HG02943 (cell line): Measurements from ENCODE around the gene CRYBA4.

Experiments used
- ATAC-seq: cut with Tn5 transposase; IDR thresholded peaks from one replicate; pipeline ENCODE4 v1.9.1; 2021; ENCODE audit warnings: mild to moderate bottlenecking, low read depth, moderate library complexity; ENCODE audit not compliant: unreplicated experiment

The CRYBA4 gene

DNA sequence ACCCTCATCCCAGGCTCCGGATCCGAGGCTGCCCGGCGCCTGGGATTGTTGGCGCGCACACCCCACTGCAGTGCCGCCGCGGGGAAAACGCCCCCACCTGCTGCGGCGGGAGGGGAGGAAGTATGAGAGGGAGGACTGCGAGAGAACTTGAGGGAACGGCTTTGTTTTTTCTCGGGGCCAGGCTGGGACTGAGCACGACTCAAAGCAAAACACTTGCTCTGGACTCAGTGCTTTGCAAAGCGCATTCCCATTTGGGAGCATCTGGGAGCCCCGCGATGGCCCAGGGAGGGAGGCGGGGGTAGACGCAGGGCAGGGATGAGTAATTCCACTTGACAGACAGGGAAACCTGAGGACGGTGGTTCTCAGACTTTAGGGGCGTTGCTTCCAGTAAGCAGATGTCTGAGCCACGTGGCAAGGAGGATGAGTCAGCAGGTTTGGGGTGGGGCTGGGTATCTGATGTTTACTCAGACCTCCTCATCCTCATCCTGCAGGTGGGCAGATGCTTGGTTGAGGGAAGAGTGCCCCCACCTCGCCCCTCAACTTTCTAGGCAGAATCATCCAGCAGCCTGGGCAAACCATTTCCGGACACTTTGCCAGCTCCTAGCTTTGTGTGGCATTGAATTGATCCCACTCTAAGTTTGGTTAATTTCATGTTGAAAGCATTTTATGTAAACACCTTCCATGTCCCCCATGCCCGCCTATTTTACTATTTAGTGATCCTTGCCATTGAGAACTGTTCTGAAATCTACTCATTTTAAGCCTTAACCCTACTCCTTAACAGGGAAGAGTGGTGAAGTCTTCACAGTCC lies 37.1 kb downstream of the CRYBA4 start:
- ATAC-seq: no peak

- ATAC-seq: no peak
Observed at GRCh38 chr22:26660356-26660755, 38.6 kb downstream of the CRYBA4 start.

DNA sequence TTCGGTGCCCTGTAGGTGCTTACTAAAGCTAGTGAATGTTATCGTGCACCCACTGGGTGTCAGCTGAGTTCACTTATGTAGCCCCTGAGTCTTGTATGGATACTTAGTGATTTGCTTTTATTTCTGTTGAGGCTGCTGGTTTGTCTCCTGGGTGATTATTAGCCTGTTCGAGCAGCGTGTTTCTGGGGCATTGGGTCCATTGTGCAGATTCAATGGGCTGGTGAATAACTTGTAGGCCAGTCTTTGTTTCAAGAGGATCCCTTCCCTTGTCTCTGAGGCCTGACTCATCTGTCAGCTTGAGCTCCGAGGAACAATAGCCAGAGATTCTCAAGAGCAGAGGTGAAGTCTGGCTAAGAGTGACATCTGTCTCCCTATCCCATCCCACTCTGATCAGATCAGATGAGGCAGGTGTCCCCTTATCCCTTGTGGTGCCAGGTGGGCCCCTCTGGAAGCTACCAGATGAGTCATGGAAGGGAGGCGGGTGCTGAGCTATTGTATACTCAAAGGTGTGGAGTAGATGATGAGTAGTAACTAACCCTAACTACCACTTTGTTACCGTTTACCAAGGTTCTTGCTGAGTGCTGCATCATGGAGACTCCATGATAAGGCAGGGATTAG lies 39.3 kb downstream of the CRYBA4 start:
- no peak for ATAC-seq

DNA sequence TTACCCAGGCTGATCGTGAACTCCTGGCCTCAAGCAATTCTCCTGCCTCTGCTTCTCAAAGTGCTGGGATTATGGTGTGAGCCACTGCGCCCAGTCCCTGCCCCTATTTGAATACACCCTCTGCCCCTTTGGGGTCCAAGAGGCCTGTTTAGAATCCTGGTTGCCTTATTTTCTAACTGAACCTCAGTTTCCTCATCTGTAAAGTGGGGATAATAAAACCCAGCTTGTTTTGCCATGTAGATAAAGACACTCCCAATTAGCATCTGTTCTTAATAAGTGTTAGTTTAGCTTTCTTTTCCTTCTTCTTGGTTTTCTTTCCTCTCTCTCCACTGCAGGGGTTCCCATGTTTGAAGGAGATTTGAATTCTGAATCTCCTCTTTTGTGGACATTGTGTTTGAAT lies 40.4 kb downstream of the CRYBA4 start:
- no peak for ATAC-seq

DNA sequence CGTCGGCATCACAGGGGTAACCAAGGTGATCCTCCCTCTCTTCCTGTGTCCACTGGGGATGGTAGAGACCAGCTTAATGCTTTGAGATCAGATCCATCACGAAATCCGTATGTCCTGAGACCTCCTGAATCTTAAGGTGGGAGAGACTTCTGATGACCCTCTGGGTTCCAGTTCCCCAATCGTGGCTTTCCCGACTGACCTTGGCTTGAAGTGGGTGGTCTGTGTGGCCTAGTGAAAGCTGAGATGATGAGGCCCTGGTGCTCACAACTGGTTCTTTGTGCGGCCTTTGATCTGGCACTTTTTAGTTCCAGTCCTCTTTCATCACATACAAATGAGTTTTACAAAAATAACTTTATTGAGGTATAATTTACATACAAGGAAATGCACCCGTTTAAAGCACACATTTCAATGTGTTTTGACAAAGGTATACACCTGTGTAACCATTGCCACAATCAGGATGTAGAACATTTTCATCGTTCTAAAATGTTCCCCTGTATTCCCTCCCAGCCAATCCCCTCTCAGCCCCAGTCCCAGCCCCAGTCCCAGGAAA lies 41.7 kb downstream of the CRYBA4 start:
- ATAC-seq: no peak

DNA sequence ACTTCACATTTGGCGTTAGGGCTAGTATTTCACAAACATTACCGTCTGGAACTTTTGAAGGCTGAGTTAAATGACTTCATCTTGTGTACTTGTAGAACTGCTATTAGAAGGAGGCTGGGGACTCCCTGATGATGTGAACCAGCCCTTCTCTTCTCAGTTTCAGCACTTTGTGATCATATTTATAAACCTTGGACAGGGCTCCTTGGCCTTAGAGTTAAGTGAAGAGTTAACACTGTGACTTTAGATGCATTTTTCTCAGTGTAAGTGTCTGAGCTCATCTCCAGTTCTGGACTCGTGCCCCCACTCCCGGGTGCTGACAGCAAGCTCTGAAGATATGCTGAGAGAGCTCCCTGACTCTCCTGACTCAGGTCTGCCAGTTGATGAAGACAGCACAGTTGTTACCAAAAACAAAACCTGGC lies 44.1 kb downstream of the CRYBA4 start:
- ATAC-seq: no peak

- no peak for ATAC-seq
Observed at GRCh38 chr22:26667140-26667539, 45.4 kb downstream of the CRYBA4 start.

DNA sequence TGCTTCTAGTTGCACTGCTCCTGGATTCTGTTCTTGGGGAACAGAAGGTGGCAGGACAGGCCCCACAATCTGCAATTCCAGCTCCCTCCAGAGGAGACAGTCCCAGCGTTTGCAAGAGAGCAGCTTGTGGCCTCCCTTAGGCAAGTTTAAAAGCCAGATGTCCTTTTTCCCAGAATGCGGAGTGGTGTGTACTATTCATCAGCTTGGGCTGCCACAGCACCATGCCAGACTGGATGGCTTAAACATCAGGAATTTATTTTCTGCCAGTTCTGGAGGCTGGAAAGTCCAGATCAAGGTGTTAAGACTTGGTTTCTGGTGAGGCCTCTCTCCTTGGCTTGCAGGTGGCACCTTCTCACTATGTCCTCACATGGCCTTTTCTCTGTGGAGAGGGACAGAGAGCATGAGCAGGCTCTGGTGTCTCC lies 47.3 kb downstream of the CRYBA4 start:
- ATAC-seq: no peak

- ATAC-seq: no peak
Observed at GRCh38 chr22:26670459-26670858, 48.7 kb downstream of the CRYBA4 start.

- ATAC-seq: no peak
Observed at GRCh38 chr22:26671317-26672059, 49.7 kb downstream of the CRYBA4 start.

DNA sequence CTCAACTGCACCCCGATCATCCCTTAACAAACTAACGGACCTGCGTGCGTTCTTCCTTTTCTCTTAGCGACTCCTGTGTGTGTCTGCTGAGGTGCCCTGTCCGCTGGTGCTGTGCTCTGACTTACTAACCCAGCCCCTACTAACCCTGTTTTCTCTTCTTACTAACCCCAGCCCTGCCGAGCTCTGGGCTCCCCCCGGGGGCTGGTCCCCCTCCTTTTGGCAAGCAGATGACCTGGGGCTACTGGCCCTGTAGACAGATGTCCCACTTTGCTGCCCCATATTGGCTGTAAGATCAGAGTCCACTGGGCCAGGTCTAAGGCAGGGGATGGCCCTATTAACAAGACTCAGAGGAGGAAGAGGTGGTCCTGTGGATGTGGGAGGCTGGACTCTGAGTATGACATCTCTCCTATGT lies 50.3 kb downstream of the CRYBA4 start:
- peak; percentile 7 for ATAC-seq

DNA sequence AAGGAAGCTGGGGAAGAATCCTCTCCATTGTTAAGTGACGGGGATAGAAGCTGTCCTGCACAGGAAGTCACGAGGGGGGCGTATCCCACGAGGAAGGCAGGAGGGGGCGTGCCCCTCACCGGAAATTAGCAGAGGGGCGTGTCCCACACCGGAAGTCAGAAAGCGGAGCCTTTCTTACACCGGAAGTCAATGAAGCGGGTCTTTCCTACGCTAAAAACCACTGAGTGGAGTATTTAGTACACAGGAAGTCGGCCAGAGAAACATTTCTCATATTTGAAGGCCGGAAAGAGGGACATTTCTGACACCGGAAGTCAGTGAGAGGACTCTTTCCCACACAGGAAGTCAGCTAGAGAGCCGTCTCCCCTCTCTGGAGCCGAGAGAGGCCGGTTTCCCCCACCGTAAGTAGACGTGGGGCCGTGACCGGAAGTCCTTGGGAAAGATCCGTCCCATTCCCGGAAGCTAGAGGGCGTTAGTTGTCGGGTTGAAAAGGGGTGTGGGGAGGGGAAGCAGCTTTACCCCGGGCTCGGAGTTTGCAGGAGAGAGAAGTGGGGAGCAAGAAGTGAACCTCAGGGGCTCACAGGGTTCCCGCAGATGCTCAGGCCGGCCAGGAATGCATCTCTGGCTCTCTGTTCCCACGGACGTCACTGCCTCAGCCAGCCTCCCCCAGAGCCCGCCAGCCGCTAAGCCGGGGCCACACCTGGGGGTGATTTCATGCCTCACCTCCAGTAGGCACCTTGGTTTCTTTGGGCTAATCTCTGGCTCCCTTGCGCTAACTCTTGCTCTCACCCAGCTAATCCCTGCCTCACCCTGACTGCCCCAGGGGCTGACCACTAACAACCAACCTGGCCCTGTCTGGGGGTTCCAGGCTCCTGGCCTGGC lies 51.1 kb downstream of the CRYBA4 start:
- ATAC-seq: peak; percentile 61

DNA sequence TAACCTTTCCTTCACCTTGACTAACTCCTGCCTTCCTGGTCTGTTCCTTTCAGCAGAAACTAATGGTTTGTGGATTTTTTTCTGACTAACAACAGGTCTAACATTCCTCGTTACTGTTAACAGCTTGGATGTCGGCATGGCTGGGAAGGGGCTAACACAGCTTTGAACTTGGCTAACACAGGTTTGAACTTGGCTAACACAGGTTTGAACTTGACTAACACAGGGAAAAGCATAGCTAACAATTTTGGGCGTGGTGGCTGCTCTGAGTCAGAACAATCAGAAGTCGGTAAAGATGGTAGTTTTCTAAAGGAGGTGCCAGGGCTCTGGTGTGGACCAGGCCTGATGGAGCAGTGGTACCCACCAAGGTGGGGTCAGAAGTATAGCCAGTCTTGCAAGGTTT lies 51.7 kb downstream of the CRYBA4 start:
- ATAC-seq: no peak

GRCh38 chr22:26674211-26675190 lies 52.7 kb downstream of the CRYBA4 start:
- no peak for ATAC-seq

DNA sequence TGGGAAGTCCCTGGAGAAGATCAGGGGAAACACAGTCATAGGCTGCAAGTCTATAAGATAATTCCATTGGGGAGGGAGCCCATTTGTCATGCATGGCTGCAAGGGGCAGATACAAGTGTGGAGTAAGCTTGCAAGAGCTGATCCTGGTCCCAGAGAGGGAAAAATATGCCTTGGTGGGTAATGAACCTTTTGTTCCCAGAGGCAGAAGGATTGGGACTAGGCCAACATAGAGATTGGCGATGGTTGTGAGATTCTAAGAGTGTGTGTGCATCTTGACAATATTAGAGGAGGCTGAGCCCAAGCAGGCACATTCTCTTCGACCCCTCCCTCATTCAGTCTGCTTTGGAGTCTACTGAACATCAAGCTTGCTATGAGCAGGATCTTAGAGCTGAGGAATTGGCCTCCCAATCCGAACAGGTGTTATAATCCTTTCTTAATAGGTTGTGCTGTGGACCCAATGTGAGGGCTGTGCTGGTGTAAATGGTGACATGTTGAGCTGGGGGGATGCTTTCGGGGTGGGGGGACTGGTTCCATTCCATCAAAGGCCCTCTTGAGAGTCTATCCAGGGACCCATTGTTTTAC lies 54.0 kb downstream of the CRYBA4 start:
- ATAC-seq: no peak

GRCh38 chr22:26677217-26677616 lies 55.5 kb downstream of the CRYBA4 start:
- ATAC-seq: no peak

- ATAC-seq: no peak
Observed at GRCh38 chr22:26679003-26679629, 57.4 kb downstream of the CRYBA4 start.
